Upper lobe of left lung (tissue), 4 donors: ENCODE data around the gene MIEF1.

Experiments used
- EP300 ChIP-seq, 4 donors: sonication (generic); formaldehyde crosslinking; IDR thresholded peaks; one replicate each; pipeline ENCODE4 v1.5.1; 2017; ENCODE audit warnings: antibody characterized with exemption in 4 of 4, control low read depth in 2 of 4
- POLR2A ChIP-seq, 4 donors: fragments of 450-650 bp; IDR thresholded peaks; one replicate each; pipeline ENCODE4 v1.5.1; 2016 to 2017; ENCODE audit warnings: antibody characterized with exemption in 4 of 4, mild to moderate bottlenecking in 2 of 4
- POLR2AphosphoS5 ChIP-seq, 2 donors: sonication (generic); formaldehyde crosslinking; IDR thresholded peaks; one replicate each; pipeline ENCODE4 v1.5.1; 2017; ENCODE audit warnings: antibody characterized with exemption in 2 of 2
- TF ChIP-seq, protein P1 (sequence below), 6 experiments: fragments of 450-650 bp in 4 of 6; fragments of 200-600 bp in 2 of 6; sonication (generic) in 2 of 6; IDR thresholded peaks; one replicate each; pipeline ENCODE4 v1.5.1; 2016 to 2019; ENCODE audit warnings: antibody characterized with exemption in 6 of 6

DNA sequence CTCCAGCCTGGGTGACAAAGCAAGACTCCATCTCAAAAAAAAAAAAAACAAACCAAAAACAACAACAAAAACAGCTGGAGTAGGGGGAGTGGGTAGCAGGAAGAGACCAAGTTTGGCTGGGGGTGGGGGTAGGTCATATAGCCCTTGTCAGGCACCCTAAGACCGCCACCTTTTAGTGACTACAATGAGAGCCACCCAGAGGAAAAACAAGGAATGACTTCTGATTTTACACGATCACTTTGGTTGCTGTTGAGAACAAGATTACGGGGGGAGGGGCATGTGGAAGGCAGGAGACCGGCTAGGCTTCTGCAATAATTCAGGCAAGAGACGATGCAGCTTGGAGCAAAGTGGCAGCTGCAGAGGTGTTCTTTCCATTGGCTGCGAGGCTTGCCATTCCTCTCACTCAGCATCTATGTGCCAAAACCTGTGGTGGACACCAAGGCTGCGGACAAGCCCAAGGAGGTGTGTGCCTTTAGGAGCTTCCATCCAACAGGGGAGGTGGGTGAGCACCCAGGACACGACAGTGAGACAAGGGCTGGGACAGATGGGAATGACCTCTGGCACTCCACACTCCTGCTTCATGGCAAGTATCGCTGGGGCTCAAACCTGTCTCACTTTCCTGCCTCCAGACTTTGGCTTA lies 28.7 kb downstream of the MIEF1 start:
- TF ChIP-seq, protein P1, sequence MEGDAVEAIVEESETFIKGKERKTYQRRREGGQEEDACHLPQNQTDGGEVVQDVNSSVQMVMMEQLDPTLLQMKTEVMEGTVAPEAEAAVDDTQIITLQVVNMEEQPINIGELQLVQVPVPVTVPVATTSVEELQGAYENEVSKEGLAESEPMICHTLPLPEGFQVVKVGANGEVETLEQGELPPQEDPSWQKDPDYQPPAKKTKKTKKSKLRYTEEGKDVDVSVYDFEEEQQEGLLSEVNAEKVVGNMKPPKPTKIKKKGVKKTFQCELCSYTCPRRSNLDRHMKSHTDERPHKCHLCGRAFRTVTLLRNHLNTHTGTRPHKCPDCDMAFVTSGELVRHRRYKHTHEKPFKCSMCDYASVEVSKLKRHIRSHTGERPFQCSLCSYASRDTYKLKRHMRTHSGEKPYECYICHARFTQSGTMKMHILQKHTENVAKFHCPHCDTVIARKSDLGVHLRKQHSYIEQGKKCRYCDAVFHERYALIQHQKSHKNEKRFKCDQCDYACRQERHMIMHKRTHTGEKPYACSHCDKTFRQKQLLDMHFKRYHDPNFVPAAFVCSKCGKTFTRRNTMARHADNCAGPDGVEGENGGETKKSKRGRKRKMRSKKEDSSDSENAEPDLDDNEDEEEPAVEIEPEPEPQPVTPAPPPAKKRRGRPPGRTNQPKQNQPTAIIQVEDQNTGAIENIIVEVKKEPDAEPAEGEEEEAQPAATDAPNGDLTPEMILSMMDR (IDR thresholded peaks at IDR 0.05), result peak in 3 of 6 experiments; percentile 17 to 32 (median 22)
- TF ChIP-seq POLR2A (IDR thresholded peaks at IDR 0.05) (no peak), POLR2AphosphoS5 (IDR thresholded peaks at IDR 0.05) (no peak), EP300 (IDR thresholded peaks at IDR 0.05) (no peak)
